Measurements from ENCODE around the gene VAV1.

- TF ChIP-seq CTCF (IDR thresholded peaks at IDR 0.05; ENCODE audit: insufficient read depth, low read length, poor library complexity, severe bottlenecking) (no peak), EZH2phosphoT487 (conservative IDR thresholded peaks at IDR 0.05; ENCODE audit: low read length) (no peak)
Measured at GRCh38 chr19:6730153-6730804, 42.2 kb upstream of the VAV1 start.

All from SU-DHL-6 (cell line).